PC-3 (cell line): ENCODE data around the gene TMPRSS3. TPM values are rescaled to one million over a fixed set of nuclear protein-coding genes. Genes with fewer than 3 reads are reported as not detected.

Experiments
- ATAC-seq: fragments of 200-7000 bp; cut with Tn5 transposase; 2 replicates; pipeline ENCODE4 v1.9.1; 2020; ENCODE audit warnings: mild to moderate bottlenecking, moderate library complexity
- BruUV-seq: library from RNA; stranded (reverse); fragments of 400-500 nt; replicated peaks from 2 replicates; lab custom pipeline; 2021; lab: Mats Ljungman, UMichigan
- CTCF ChIA-PET: fragments of 300-600 bp; sonication (Branson Sonifier 250); formaldehyde crosslinking; loops from one replicate; lab custom pipeline; 2022; ENCODE audit warnings: antibody characterized with exemption; lab: Charles Lee
- POLR2A ChIA-PET: fragments of 300-600 bp; sonication (Branson Sonifier 250); formaldehyde crosslinking; loops from one replicate; lab custom pipeline; 2022; ENCODE audit warnings: antibody characterized with exemption; ENCODE audit not compliant: unreplicated experiment; lab: Charles Lee
- DNase-seq: peaks from one replicate; pipeline ENCODE4 v3.0.0-alpha.2; 2015
- H2AFZ ChIP-seq: fragments of 300-600 bp; sonication (generic); 2 replicates; pipeline ENCODE4 v1.6.0; 2016; ENCODE audit warnings: antibody characterized with exemption, low read length
- H3F3A ChIP-seq: fragments of 300-600 bp; sonication (generic); one replicate; pipeline ENCODE4 v1.6.0; 2017; ENCODE audit warnings: antibody characterized with exemption, low read length, control low read depth, mild to moderate bottlenecking; ENCODE audit not compliant: unreplicated experiment
- H3K27ac ChIP-seq: fragments of 300-600 bp; sonication (generic); 2 replicates; pipeline ENCODE4 v1.5.1; 2016; ENCODE audit warnings: mild to moderate bottlenecking, low read length
- H3K27me3 ChIP-seq: fragments of 300-600 bp; sonication (generic); 2 replicates; pipeline ENCODE4 v1.6.1; 2016; ENCODE audit warnings: low read length, mixed read lengths
- H3K36me3 ChIP-seq: fragments of 300-600 bp; sonication (generic); 2 replicates; pipeline ENCODE4 v1.6.1; 2016; ENCODE audit warnings: low read depth, mixed run types, low read length, mixed read lengths
- H3K4me1 ChIP-seq: fragments of 300-600 bp; sonication (generic); 2 replicates; pipeline ENCODE4 v1.5.1; 2016; ENCODE audit warnings: low read length; ENCODE audit not compliant: insufficient read depth
- H3K4me2 ChIP-seq: fragments of 300-600 bp; sonication (generic); 2 replicates; pipeline ENCODE4 v1.6.0; 2016; ENCODE audit warnings: low read length
- H3K4me3 ChIP-seq: fragments of 300-600 bp; sonication (generic); 2 replicates; pipeline ENCODE4 v1.5.1; 2016; ENCODE audit warnings: mild to moderate bottlenecking, low read length, mixed read lengths
- H3K79me2 ChIP-seq: fragments of 300-600 bp; sonication (generic); 2 replicates; pipeline ENCODE4 v1.6.1; 2017; ENCODE audit warnings: low read length, mixed read lengths
- H3K9ac ChIP-seq: fragments of 300-600 bp; sonication (generic); 2 replicates; pipeline ENCODE4 v1.6.0; 2016; ENCODE audit warnings: mild to moderate bottlenecking, low read length
- H3K9me2 ChIP-seq: fragments of 300-600 bp; sonication (generic); replicated peaks from 2 replicates; pipeline ENCODE4 v1.6.1; 2016; ENCODE audit warnings: mixed run types, low read length, mixed read lengths
- H3K9me3 ChIP-seq: fragments of 300-600 bp; sonication (generic); 2 replicates; pipeline ENCODE4 v1.6.1; 2016; ENCODE audit warnings: low read length, mixed read lengths
- H4K20me1 ChIP-seq: fragments of 300-600 bp; sonication (generic); 2 replicates; pipeline ENCODE4 v1.6.1; 2016; ENCODE audit warnings: low read length, mixed read lengths
- CTCF ChIP-seq: fragments of 300-600 bp; sonication (generic); conservative IDR thresholded peaks from 2 replicates; pipeline ENCODE4 v1.5.1; 2017; ENCODE audit warnings: antibody characterized with exemption, low read depth, mild to moderate bottlenecking, low read length
- EZH2 ChIP-seq: fragments of 300-600 bp; sonication (generic); IDR thresholded peaks from one replicate; pipeline ENCODE4 v1.6.1; 2017; ENCODE audit warnings: antibody characterized with exemption, mild to moderate bottlenecking, low read length; ENCODE audit not compliant: unreplicated experiment
- EZH2phosphoT487 ChIP-seq: fragments of 300-600 bp; sonication (generic); IDR thresholded peaks from 2 replicates; pipeline ENCODE4 v1.6.1; 2018; ENCODE audit warnings: mild to moderate bottlenecking, antibody characterized with exemption, low read length, borderline replicate concordance
- intact Hi-C: fragments of 100-400 bp; cut with micrococcal nuclease; formaldehyde crosslinking; loops from 2 replicates; pipeline ENCODE4 v1.9.0; 2023
- total RNA-seq: library from RNA; depleted of rRNA; stranded (reverse); fragments of >200 nt; gene quantifications from 2 replicates; pipeline ENCODE4 v1.2.3, GENCODE V29; 2014

Gene TMPRSS3
- total RNA-seq, 1 experiment from 2014 or later = not detected

- H4K20me1 ChIP-seq = no peaks in the 10 kb centered on the region
- H3K27me3 ChIP-seq = no peaks in the 10 kb centered on the region
- no peaks in the 10 kb centered on the region for H3K36me3 ChIP-seq
- H3K27ac ChIP-seq = peak overlapping the region; percentile 97
- H3K9me3 ChIP-seq = peaks cover under 1% of the 10 kb centered on the region; the same call in 1 of the 2 replicates
- H3K9me2 ChIP-seq = no peaks in the 10 kb centered on the region
- ChIA-PET CTCF (no interaction called here), POLR2A (no interaction called here)
- no peaks in the 10 kb centered on the region for H3K79me2 ChIP-seq
- H3K4me3 ChIP-seq = no peak overlapping the region
- no peak overlapping the region for H3K4me2 ChIP-seq
- peaks cover 31% of the 10 kb centered on the region for H3K4me1 ChIP-seq
- TF ChIP-seq EZH2phosphoT487 (no peak), CTCF (peak; percentile 72), EZH2 (no peak)
- no peaks in the 10 kb centered on the region for H3F3A ChIP-seq
- no peak for ATAC-seq
- no peak overlapping the region for H3K9ac ChIP-seq
- no peak overlapping the region for H2AFZ ChIP-seq
- DNase-seq = peak; percentile 25
- no TSS peak for BruUV-seq
- intact Hi-C loops = no loop called here
Measured at GRCh38 chr21:42360317-42360716, 35.5 kb downstream of the TMPRSS3 start.

GRCh38 chr21:42358937-42359336, 36.9 kb downstream of the TMPRSS3 start:
- H3K4me1 ChIP-seq = peaks cover 19% of the 10 kb centered on the region

More at GRCh38 chr21:42358937-42359336, 36.9 kb downstream of the TMPRSS3 start:
- no TSS peak for BruUV-seq
- Histone ChIP-seq H3K9ac (no peak overlapping the region), H3K36me3 (no peaks in the 10 kb centered on the region), H3K27ac (no peak overlapping the region), H3K79me2 (no peaks in the 10 kb centered on the region), H3K9me2 (no peaks in the 10 kb centered on the region), H4K20me1 (no peaks in the 10 kb centered on the region), H3K9me3 (peaks cover 9% of the 10 kb centered on the region; the same call in 1 of the 2 replicates), H2AFZ (no peak overlapping the region), H3K4me3 (no peak overlapping the region), H3K27me3 (no peaks in the 10 kb centered on the region), H3K4me2 (no peak overlapping the region), H3F3A (no peaks in the 10 kb centered on the region)
- no peak for DNase-seq
- ChIA-PET POLR2A (no interaction called here), CTCF (interaction anchor here (0.6 kb wide), 1 partner anchor 50 kb away, joined by 5 read pairs; no protein-coding TSS in a partner anchor)
- intact Hi-C loops = no loop called here
- ATAC-seq = no peak
- TF ChIP-seq CTCF (no peak), EZH2phosphoT487 (no peak), EZH2 (no peak)
